ENCODE measurements around the gene SELPLG. TPM values are rescaled to one million over a fixed set of nuclear protein-coding genes. Genes with fewer than 3 reads are reported as not detected.

Gene SELPLG
- total and polyA plus RNA-seq, 4 donors: 2.1 to 9.6 (median 4.8) TPM

- DNase-seq (ENCODE audit: low spot score): no peak
- Histone ChIP-seq H3K9me3 (ENCODE audit: control insufficient read depth in 4 of 4, low read length in 3 of 4) (no peaks in the 10 kb centered on the region), H3K9ac (ENCODE audit: low read depth in 1 of 2, low read length in 2 of 2) (no peak overlapping the region), H3K4me1 (ENCODE audit: control insufficient read depth in 4 of 4, insufficient read depth in 4 of 4, low read length in 3 of 4) (no peaks in the 10 kb centered on the region), H3K4me3 (ENCODE audit: low read depth in 1 of 3, low read length in 3 of 3) (no peak overlapping the region), H3K36me3 (ENCODE audit: control insufficient read depth in 4 of 4, insufficient read depth in 3 of 4, low read depth in 1 of 4, low read length in 3 of 4) (no peaks in the 10 kb centered on the region), H3K27me3 (ENCODE audit: control insufficient read depth in 4 of 4, insufficient read depth in 4 of 4, low read length in 3 of 4) (no peaks in the 10 kb centered on the region), H3K27ac (ENCODE audit: low read depth in 1 of 2, low read length in 2 of 2) (no peak overlapping the region)
- WGBS: 85% methylated on average over 4 of the region's 4 CpGs
- TF ChIP-seq FOXA1 (IDR thresholded peaks at IDR 0.05) (no peak), REST (IDR thresholded peaks at IDR 0.05) (no peak), HNF4A (conservative IDR thresholded peaks at IDR 0.05) (no peak)
These were observed 45.9 kb downstream of the SELPLG start for GRCh38 chr12:108587826-108588225.

- DNase-seq (ENCODE audit: low spot score): no peak
- no peak overlapping the region for H3K9ac ChIP-seq (ENCODE audit: low read depth in 1 of 2, low read length in 2 of 2)
- H3K27ac ChIP-seq (ENCODE audit: low read depth in 1 of 2, low read length in 2 of 2): no peak overlapping the region
- no peaks in the 10 kb centered on the region for H3K27me3 ChIP-seq (ENCODE audit: control insufficient read depth in 4 of 4, insufficient read depth in 4 of 4, low read length in 3 of 4)
- TF ChIP-seq HNF4A (conservative IDR thresholded peaks at IDR 0.05) (no peak), ATF3 (IDR thresholded peaks at IDR 0.05) (no peak), HNF4G (IDR thresholded peaks at IDR 0.05) (no peak), REST (IDR thresholded peaks at IDR 0.05) (no peak), MAX (IDR thresholded peaks at IDR 0.05) (no peak), NR2F2 (IDR thresholded peaks at IDR 0.05) (no peak)
- H3K4me3 ChIP-seq (ENCODE audit: low read depth in 1 of 3, low read length in 3 of 3): no peak overlapping the region
- no peaks in the 10 kb centered on the region for H3K4me1 ChIP-seq (ENCODE audit: control insufficient read depth in 4 of 4, insufficient read depth in 4 of 4, low read length in 3 of 4)
- no peaks in the 10 kb centered on the region for H3K9me3 ChIP-seq (ENCODE audit: control insufficient read depth in 4 of 4, low read length in 3 of 4)
- WGBS: 91% methylated on average over 11 of the region's 11 CpGs
- no peaks in the 10 kb centered on the region for H3K36me3 ChIP-seq (ENCODE audit: control insufficient read depth in 4 of 4, insufficient read depth in 3 of 4, low read depth in 1 of 4, low read length in 3 of 4)
These were observed 47.4 kb downstream of the SELPLG start for GRCh38 chr12:108586306-108586705.

- Histone ChIP-seq H3K9ac (ENCODE audit: low read depth in 1 of 2, low read length in 2 of 2) (no peak overlapping the region), H3K4me3 (ENCODE audit: low read depth in 1 of 3, low read length in 3 of 3) (no peak overlapping the region), H3K27ac (ENCODE audit: low read depth in 1 of 2, low read length in 2 of 2) (no peak overlapping the region), H3K4me1 (ENCODE audit: control insufficient read depth in 4 of 4, insufficient read depth in 4 of 4, low read length in 3 of 4) (no peaks in the 10 kb centered on the region), H3K27me3 (ENCODE audit: control insufficient read depth in 4 of 4, insufficient read depth in 4 of 4, low read length in 3 of 4) (no peaks in the 10 kb centered on the region), H3K36me3 (ENCODE audit: control insufficient read depth in 4 of 4, insufficient read depth in 3 of 4, low read depth in 1 of 4, low read length in 3 of 4) (no peaks in the 10 kb centered on the region), H3K9me3 (ENCODE audit: control insufficient read depth in 4 of 4, low read length in 3 of 4) (no peaks in the 10 kb centered on the region)
- WGBS: 80% methylated on average over 4 of the region's 4 CpGs
- DNase-seq (ENCODE audit: low spot score): no peak
- TF ChIP-seq SP1 (IDR thresholded peaks at IDR 0.05) (no peak), MAX (IDR thresholded peaks at IDR 0.05) (no peak), YY1 (IDR thresholded peaks at IDR 0.05) (no peak), EGR1 (IDR thresholded peaks at IDR 0.05; ENCODE audit: low read depth in 2 of 2) (no peak), REST (IDR thresholded peaks at IDR 0.05) (no peak), FOXA2 (IDR thresholded peaks at IDR 0.05) (no peak), ZBTB33 (IDR thresholded peaks at IDR 0.05) (no peak), TAF1 (conservative IDR thresholded peaks at IDR 0.05) (no peak), JUND (IDR thresholded peaks at IDR 0.05) (no peak), GABPA (IDR thresholded peaks at IDR 0.05 in 1 of 2, conservative IDR thresholded peaks at IDR 0.05 in 1 of 2) (no peak)
These were observed 47.8 kb downstream of the SELPLG start for GRCh38 chr12:108585864-108586263.

Measured in liver (tissue), 9 donors.